K562 (cell line): Measurements from ENCODE around the gene LAMA3. TPM values are rescaled to one million over a fixed set of nuclear protein-coding genes. Genes with fewer than 3 reads are reported as not detected.

ENCODE experiments used
- GTF2F1 ChIP-seq: IDR thresholded peaks from 2 replicates; pipeline ENCODE4 v1.6.1; 2011; ENCODE audit warnings: low read depth, low read length, improper control_type of control experiment
- polyA plus RNA-seq, 8 experiments: library from polyadenylated mRNA; depleted of rRNA in 4 of 8; stranded (reverse) in 5 of 8; unstranded in 3 of 8; fragments of >200 nt; fragmentation: Nextera tagmentation in 2 of 8; fragmentation: Illumina TruSeq in 1 of 8; extraction: Ambion mirVana in 2 of 8; extraction: Trizol in 1 of 8; gene quantifications; 2 replicates each; pipeline versions ENCODE4 v1.2.1 to v1.2.3, GENCODE V29; 2011 to 2014; ENCODE audit warnings: inconsistent platforms in 1 of 8, missing spikeins in 1 of 8
- total RNA-seq, 7 experiments: library from RNA; depleted of rRNA in 6 of 7; stranded (reverse); fragments of >200 nt in 6 of 7; fragmentation: Illumina TruSeq in 2 of 7; extraction: Trizol in 2 of 7; gene quantifications; 2 replicates each; pipeline versions ENCODE4 v1.2.1 to v1.2.3, GENCODE V29; 2011 to 2021; ENCODE audit warnings: low replicate concordance in 1 of 7
- TF ChIP-seq, protein P1 (sequence below): fragments of 450-650 bp; formaldehyde crosslinking; IDR thresholded peaks from 2 replicates; pipeline ENCODE4 v1.4.0; 2022; ENCODE audit warnings: missing genetic modification characterization
- TF ChIP-seq, protein P2 (sequence below): fragments of 250-450 bp; sonication (Bioruptor Pico); IDR thresholded peaks from 2 replicates; pipeline ENCODE4 v1.5.0; 2020; ENCODE audit warnings: mild to moderate bottlenecking
- TF ChIP-seq, protein P3 (sequence below): sonication (generic); formaldehyde crosslinking; IDR thresholded peaks from 2 replicates; pipeline ENCODE4 v1.8.0; 2023; ENCODE audit warnings: mild to moderate bottlenecking, missing genetic modification reagents

The LAMA3 gene
- total and polyA plus RNA-seq, 9 of the 15 experiments (the other 6 are each of a cell fraction or from before 2014, with no cell fraction given) = 0.07 TPM; not detected in 8

DNA sequence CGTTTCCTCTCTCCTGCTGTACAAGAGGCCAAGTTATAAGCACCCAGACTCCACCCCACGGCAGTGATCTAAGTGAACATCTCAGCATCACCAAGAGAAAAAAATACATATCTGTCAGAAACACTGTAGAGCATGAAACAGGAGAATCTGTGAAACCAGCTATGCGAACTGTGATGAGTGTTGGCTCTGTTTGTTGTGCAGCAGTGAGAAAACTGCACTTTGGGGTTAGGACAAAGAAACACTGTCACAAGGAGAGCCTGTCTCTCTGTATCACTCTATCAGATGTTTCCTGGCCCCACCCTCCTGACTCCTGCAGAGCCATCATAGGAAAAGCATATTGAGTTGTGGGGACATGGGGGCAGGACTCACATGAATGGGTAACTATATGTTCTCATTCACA, 87.1 kb downstream of the LAMA3 start (continued):
- TF ChIP-seq, protein P1, sequence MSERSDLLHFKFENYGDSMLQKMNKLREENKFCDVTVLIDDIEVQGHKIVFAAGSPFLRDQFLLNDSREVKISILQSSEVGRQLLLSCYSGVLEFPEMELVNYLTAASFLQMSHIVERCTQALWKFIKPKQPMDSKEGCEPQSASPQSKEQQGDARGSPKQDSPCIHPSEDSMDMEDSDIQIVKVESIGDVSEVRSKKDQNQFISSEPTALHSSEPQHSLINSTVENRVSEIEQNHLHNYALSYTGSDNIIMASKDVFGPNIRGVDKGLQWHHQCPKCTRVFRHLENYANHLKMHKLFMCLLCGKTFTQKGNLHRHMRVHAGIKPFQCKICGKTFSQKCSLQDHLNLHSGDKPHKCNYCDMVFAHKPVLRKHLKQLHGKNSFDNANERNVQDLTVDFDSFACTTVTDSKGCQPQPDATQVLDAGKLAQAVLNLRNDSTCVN = no peak
- TF ChIP-seq, protein P2, sequence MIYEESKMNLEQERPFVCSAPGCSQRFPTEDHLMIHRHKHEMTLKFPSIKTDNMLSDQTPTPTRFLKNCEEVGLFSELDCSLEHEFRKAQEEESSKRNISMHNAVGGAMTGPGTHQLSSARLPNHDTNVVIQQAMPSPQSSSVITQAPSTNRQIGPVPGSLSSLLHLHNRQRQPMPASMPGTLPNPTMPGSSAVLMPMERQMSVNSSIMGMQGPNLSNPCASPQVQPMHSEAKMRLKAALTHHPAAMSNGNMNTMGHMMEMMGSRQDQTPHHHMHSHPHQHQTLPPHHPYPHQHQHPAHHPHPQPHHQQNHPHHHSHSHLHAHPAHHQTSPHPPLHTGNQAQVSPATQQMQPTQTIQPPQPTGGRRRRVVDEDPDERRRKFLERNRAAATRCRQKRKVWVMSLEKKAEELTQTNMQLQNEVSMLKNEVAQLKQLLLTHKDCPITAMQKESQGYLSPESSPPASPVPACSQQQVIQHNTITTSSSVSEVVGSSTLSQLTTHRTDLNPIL (CRISPR knock-in tag) = no peak
- no peak for TF ChIP-seq GTF2F1
- TF ChIP-seq, protein P3, sequence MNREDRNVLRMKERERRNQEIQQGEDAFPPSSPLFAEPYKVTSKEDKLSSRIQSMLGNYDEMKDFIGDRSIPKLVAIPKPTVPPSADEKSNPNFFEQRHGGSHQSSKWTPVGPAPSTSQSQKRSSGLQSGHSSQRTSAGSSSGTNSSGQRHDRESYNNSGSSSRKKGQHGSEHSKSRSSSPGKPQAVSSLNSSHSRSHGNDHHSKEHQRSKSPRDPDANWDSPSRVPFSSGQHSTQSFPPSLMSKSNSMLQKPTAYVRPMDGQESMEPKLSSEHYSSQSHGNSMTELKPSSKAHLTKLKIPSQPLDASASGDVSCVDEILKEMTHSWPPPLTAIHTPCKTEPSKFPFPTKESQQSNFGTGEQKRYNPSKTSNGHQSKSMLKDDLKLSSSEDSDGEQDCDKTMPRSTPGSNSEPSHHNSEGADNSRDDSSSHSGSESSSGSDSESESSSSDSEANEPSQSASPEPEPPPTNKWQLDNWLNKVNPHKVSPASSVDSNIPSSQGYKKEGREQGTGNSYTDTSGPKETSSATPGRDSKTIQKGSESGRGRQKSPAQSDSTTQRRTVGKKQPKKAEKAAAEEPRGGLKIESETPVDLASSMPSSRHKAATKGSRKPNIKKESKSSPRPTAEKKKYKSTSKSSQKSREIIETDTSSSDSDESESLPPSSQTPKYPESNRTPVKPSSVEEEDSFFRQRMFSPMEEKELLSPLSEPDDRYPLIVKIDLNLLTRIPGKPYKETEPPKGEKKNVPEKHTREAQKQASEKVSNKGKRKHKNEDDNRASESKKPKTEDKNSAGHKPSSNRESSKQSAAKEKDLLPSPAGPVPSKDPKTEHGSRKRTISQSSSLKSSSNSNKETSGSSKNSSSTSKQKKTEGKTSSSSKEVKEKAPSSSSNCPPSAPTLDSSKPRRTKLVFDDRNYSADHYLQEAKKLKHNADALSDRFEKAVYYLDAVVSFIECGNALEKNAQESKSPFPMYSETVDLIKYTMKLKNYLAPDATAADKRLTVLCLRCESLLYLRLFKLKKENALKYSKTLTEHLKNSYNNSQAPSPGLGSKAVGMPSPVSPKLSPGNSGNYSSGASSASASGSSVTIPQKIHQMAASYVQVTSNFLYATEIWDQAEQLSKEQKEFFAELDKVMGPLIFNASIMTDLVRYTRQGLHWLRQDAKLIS (CRISPR knock-in tag) = no peak
